ENCODE results near the gene ATP9B.

The ATP9B gene

GRCh38 chr18:79200546-79201268 is 131.5 kb downstream of the ATP9B start:
- DNase-seq: peak; percentile 19

- peak; percentile 44 for DNase-seq
These were observed 133.9 kb downstream of the ATP9B start for GRCh38 chr18:79203017-79203605.

- DNase-seq: no peak
These were observed 136.0 kb downstream of the ATP9B start for GRCh38 chr18:79204889-79205807.

GRCh38 chr18:79206444-79206843 is 137.2 kb downstream of the ATP9B start:
- no peak for DNase-seq

GRCh38 chr18:79208906-79209305 is 139.7 kb downstream of the ATP9B start:
- DNase-seq: no peak

- DNase-seq: no peak
These were observed 141.1 kb downstream of the ATP9B start for GRCh38 chr18:79210002-79210910.

- DNase-seq: no peak
These were observed 142.7 kb downstream of the ATP9B start for GRCh38 chr18:79211844-79212243.

GRCh38 chr18:79214056-79214455 is 144.9 kb downstream of the ATP9B start:
- DNase-seq: no peak

- no peak for DNase-seq
These were observed 147.0 kb downstream of the ATP9B start for GRCh38 chr18:79216176-79216575.

DNA sequence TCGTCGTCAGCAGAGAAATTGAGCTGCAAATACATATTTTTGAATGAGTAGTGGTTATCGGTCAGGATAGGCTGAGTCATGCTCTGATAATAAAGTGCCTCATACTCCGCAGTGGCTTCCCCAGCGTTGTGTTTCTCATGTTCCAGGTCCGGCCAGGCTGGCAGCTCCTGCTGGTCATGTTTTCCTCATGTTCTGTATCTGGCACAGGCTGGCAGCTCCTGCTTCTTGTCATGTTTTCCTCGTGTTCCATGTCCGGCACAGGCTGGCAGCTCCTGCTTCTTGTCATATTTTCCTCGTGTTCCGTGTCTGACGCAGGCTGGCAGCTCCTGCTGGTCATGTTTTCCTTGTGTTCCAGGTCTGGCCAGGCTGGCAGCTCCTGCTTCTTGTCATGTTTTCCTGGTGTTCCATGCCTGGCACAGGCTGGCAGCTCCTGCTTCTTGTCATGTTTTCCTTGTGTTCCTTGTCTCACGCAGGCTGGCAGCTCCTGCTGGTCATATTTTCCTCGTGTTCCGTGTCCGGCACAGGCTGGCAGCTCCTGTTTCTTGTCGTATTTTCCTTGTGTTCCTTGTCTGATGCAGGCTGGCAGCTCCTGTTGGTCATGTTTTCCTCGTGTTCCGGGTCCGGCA is 148.9 kb downstream of the ATP9B start:
- no peak for DNase-seq

GRCh38 chr18:79218605-79219190 is 149.5 kb downstream of the ATP9B start:
- no peak for DNase-seq

DNA sequence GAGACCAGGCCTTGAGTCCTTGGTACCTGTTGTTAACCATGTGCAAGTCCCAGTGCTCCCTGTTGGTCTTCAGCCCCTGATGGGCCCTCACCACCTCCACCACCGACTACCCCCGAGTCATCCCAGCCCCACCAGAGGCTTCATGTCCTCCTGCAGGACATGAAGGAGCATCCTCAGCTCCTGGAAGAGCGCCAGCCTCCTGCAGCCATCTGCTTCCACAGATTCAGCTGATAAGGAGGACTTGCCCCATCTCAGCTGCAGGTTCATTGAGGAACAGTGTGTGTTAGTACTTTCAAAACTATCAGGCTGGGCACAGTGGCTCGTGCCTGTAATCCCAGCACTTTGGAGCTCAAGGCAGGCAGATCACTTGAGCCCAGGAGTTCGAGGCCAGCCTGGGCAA is 151.9 kb downstream of the ATP9B start:
- DNase-seq: no peak

GRCh38 chr18:79222790-79223189 is 153.6 kb downstream of the ATP9B start:
- DNase-seq: no peak

- DNase-seq: no peak
These were observed 154.2 kb downstream of the ATP9B start for GRCh38 chr18:79223431-79223830.

DNA sequence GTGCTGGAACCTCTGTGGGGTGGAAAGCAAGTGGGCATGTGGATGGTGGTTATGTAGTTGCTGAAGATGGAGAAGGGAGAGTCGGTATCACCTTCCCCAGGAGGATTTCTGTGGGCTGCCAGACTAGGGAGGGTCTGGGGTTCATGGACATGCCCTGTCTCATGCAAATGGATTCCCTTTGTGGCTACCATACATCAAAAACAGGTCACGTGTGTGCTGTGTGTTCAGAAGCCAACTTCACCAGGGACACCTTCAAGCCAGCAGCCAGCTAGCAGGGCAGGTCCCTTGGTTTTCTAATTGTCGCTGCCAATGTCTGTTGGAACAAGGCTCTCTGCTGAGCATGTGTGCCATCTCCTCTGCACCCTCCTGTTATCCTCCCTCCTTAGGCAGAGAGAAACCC is 155.2 kb downstream of the ATP9B start:
- no peak for DNase-seq

DNA sequence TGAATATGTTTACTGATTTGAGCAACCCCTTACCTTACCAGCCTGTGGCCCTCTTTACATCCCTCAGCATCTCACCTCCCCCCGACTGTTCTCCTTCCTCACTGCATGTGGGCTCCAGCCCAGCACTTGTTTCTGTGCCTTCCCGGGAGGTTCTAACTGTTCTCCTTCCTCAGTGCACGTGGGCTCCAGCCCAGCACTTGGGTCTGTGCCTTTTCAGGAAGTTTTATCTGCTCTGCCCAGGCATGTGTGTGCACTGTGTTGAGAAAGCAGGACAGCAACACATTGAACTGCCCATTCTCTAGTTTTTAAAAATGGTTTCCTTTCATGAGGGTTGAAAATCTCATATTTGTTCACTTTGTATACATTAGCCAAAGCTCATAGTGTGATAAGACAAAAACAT is 158.4 kb downstream of the ATP9B start:
- DNase-seq: no peak

DNA sequence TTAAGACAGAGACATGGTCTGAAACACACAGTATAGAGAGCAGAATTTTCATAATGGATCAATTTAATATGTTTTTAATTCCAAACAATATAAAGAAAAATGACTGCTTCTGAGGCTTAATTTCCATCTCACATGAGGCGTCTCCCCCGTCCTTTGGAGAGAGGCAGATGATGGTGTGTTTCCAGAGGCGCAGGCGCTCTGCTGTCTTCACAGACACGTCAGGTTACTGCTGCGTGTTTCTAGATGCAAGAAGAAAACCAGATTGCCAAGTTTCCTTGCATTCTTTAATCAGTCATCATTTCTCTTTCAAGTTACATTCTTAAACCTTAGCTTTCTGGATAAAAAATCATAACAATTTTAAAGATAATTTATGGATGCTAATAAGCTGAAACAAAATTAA is 160.2 kb downstream of the ATP9B start:
- no peak for DNase-seq

- DNase-seq: no peak
These were observed 165.2 kb downstream of the ATP9B start for GRCh38 chr18:79234438-79234837.

- DNase-seq: no peak
These were observed 170.4 kb downstream of the ATP9B start for GRCh38 chr18:79239631-79240030.

- no peak for DNase-seq
These were observed 172.6 kb downstream of the ATP9B start for GRCh38 chr18:79241755-79242154.

DNA sequence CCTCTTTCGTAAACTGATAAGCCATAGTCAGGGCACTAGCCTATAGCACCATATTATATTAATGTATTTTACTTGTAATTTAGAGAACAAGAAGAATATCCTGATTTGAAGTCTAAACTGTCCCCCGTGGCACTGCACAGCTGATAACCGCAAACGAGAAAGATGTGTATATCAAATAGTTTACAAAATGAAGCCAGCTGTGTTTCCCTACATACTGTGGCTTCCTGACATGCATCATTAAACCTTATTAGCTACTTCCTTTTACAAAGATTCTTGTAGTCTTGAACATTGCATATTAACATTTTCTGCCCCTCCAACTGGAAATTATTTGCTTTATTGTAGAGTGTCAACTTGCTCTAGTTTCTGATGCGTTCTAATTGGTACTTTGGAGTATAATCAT is 173.1 kb downstream of the ATP9B start:
- no peak for DNase-seq

DNA sequence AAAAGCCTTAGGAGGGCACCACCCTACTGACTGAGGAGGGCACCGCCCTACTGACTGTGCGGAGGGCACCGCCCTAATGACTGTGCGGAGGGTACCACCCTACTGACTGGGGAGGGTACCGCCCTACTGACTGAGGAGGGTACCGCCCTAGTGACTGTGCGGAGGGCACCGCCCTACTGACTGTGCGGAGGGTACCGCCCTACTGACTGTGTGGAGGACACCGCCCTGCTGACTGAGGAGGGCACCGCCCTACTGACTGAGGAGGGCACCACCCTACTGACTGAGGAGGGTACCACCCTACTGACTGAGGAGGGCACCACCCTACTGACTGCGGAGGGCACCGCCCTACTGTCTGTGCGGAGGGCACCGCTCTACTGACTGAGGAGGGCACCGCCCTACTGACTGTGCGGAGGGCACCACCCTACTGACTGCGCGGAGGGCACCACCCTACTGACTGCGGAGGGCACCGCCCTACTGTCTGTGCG is 176.4 kb downstream of the ATP9B start:
- peak; percentile 50 for DNase-seq

Measured in CD4-positive, alpha-beta T cell treated with Interleukin-6 for 4 hours (primary cell).